ENCODE results near the gene TMED8. TPM values are rescaled to one million over a fixed set of nuclear protein-coding genes. Genes with fewer than 3 reads are reported as not detected.

The TMED8 gene
- total and polyA plus RNA-seq, 12 donors: 4.8 to 23.6 (median 19.9) TPM

- Histone ChIP-seq H3K4me3 (no peak overlapping the region), H3K36me3 (replicated peaks in 1 of 2) (no peaks in the 10 kb centered on the region), H3K27me3 (no peaks in the 10 kb centered on the region), H3K27ac (no peak overlapping the region), H3K4me1 (replicated peaks in 1 of 2) (no peaks in the 10 kb centered on the region), H3K9me3 (replicated peaks in 1 of 3) (no peaks in the 10 kb centered on the region)
- intact Hi-C loops (cut with DNase I): no loop called here
- TF ChIP-seq POLR2A (IDR thresholded peaks at IDR 0.05): no peak
- TF ChIP-seq, protein P1, sequence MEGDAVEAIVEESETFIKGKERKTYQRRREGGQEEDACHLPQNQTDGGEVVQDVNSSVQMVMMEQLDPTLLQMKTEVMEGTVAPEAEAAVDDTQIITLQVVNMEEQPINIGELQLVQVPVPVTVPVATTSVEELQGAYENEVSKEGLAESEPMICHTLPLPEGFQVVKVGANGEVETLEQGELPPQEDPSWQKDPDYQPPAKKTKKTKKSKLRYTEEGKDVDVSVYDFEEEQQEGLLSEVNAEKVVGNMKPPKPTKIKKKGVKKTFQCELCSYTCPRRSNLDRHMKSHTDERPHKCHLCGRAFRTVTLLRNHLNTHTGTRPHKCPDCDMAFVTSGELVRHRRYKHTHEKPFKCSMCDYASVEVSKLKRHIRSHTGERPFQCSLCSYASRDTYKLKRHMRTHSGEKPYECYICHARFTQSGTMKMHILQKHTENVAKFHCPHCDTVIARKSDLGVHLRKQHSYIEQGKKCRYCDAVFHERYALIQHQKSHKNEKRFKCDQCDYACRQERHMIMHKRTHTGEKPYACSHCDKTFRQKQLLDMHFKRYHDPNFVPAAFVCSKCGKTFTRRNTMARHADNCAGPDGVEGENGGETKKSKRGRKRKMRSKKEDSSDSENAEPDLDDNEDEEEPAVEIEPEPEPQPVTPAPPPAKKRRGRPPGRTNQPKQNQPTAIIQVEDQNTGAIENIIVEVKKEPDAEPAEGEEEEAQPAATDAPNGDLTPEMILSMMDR (IDR thresholded peaks at IDR 0.05): no peak
- DNase-seq: no peak
- 82 to 91% (median 87%) methylated on average over 3 of the region's 3 CpGs for WGBS, 4 donors
Measured at GRCh38 chr14:77403768-77404167, 26.9 kb upstream of the TMED8 start.

DNA sequence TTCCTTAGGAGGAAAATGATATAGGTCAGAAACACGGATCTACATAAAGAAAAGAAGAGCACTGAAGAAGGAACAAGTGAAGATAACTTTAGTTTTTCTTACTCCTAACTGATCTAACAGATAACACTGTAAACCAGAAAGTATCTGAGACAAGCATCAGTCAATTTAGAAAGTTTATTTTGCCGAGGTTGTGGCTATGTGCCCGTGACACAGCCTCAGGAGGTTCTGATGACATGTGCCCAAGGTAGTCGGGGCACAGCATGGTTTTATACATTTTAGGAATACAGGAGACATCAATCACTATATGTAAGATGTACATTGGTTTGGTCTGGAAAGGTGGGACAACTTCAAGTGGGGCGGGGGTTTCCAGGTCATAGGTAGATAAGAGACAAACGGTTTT is 23.3 kb upstream of the TMED8 start:
- no peaks in the 10 kb centered on the region for H3K9me3 ChIP-seq (replicated peaks in 1 of 3)
- H3K36me3 ChIP-seq (replicated peaks in 1 of 2): no peaks in the 10 kb centered on the region
- TF ChIP-seq, protein P1 (IDR thresholded peaks at IDR 0.05): no peak
- TF ChIP-seq POLR2A (IDR thresholded peaks at IDR 0.05): no peak
- no peak for DNase-seq
- no peaks in the 10 kb centered on the region for H3K4me1 ChIP-seq (replicated peaks in 1 of 2)
- H3K27ac ChIP-seq: no peak overlapping the region
- 74 to 92% (median 84%) methylated on average over 6 of the region's 6 CpGs for WGBS, 4 donors
- intact Hi-C loops (cut with DNase I): no loop called here
- no peaks in the 10 kb centered on the region for H3K27me3 ChIP-seq
- H3K4me3 ChIP-seq: no peak overlapping the region

GRCh38 chr14:77390188-77390587 is 13.3 kb upstream of the TMED8 start:
- TF ChIP-seq, protein P1 (IDR thresholded peaks at IDR 0.05): no peak
- TF ChIP-seq POLR2A (IDR thresholded peaks at IDR 0.05): no peak
- Histone ChIP-seq H3K4me3 (no peak overlapping the region), H3K9me3 (replicated peaks in 1 of 3) (no peaks in the 10 kb centered on the region), H3K36me3 (replicated peaks in 1 of 2) (no peaks in the 10 kb centered on the region), H3K4me1 (replicated peaks in 1 of 2) (no peaks in the 10 kb centered on the region), H3K27me3 (no peaks in the 10 kb centered on the region), H3K27ac (no peak overlapping the region)
- DNase-seq: no peak
- intact Hi-C loops (cut with DNase I): no loop called here
- WGBS, 4 donors: 94 to 98% (median 95%) methylated on average over 4 of the region's 4 CpGs

- H3K27ac ChIP-seq: no peak overlapping the region
- no peaks in the 10 kb centered on the region for H3K27me3 ChIP-seq
- 80 to 90% (median 86%) methylated on average over 6 of the region's 6 CpGs for WGBS, 4 donors
- no peak overlapping the region for H3K4me3 ChIP-seq
- H3K36me3 ChIP-seq (replicated peaks in 1 of 2): no peaks in the 10 kb centered on the region
- peaks cover 5 to 19% of the 10 kb centered on the region in 2 donors for H3K4me1 ChIP-seq (replicated peaks in 1 of 2)
- no peak for DNase-seq
- intact Hi-C loops (cut with DNase I): loop anchor here in 1 of 2 donors (10.0 kb wide), 1 partner anchor 54 kb away; the partner anchor contains the start of genes GSTZ1 and POMT2
- no peaks in the 10 kb centered on the region for H3K9me3 ChIP-seq (replicated peaks in 1 of 3)
- TF ChIP-seq POLR2A (IDR thresholded peaks at IDR 0.05): no peak
- TF ChIP-seq, protein P1 (IDR thresholded peaks at IDR 0.05): no peak
Measured at GRCh38 chr14:77378701-77379100, 1.8 kb upstream of the TMED8 start.

Measured in adrenal gland (tissue), 12 donors.